GOT3 (cell line): ENCODE measurements around the gene RBMX2.
A peak's percentile ranks its signal among the peaks of the same experiment; 100 is the strongest.
"Not testable (repeated sequence)": the region's sequence is repeated elsewhere in the genome, so short reads cannot be mapped to it uniquely, and the experiment has no call there.

ENCODE experiments used
- DNase-seq: peaks from one replicate; lab custom pipeline; 2025; ENCODE audit warnings: mixed read lengths; lab: John Stamatoyannopoulos, UW

Gene RBMX2

GRCh38 chrX:130401415-130402207 lies at the start of gene RBMX2:
TSS of gene RBMX2 (plus strand) at chrX:130401987. CDS start at chrX:130402033, 46 bp downstream.
- peak; percentile 1 for DNase-seq

GRCh38 chrX:130352050-130352449 lies 49.7 kb upstream of the RBMX2 start:
- DNase-seq, result not testable (repeated sequence)

- DNase-seq, result no peak
These were observed 25.7 kb upstream of the RBMX2 start for GRCh38 chrX:130376077-130376476.

GRCh38 chrX:130378024-130378669 lies 23.6 kb upstream of the RBMX2 start:
- DNase-seq, result no peak

GRCh38 chrX:130385520-130385919 lies 16.3 kb upstream of the RBMX2 start, which contains the start of gene GPR119:
TSS of gene GPR119 (minus strand) at chrX:130385674. CDS start at chrX:130385447, 227 bp downstream.
- no peak for DNase-seq

GRCh38 chrX:130386408-130386808 lies 15.4 kb upstream of the RBMX2 start:
- DNase-seq, result no peak

- no peak for DNase-seq
These were observed 8.2 kb upstream of the RBMX2 start for GRCh38 chrX:130393451-130394074.

- DNase-seq, result no peak
These were observed 6.4 kb upstream of the RBMX2 start for GRCh38 chrX:130395341-130395740.

- no peak for DNase-seq
These were observed 459 bp downstream of the RBMX2 start for GRCh38 chrX:130402208-130402684.

- no peak for DNase-seq
These were observed 11.6 kb downstream of the RBMX2 start for GRCh38 chrX:130413415-130413814.

GRCh38 chrX:130414800-130415199 lies 13.0 kb downstream of the RBMX2 start:
- DNase-seq, result no peak

- no peak for DNase-seq
These were observed 13.4 kb downstream of the RBMX2 start for GRCh38 chrX:130415201-130415600.

- no peak for DNase-seq
These were observed 15.0 kb downstream of the RBMX2 start for GRCh38 chrX:130416785-130417184.

GRCh38 chrX:130418066-130418465 lies 16.3 kb downstream of the RBMX2 start:
- DNase-seq, result no peak

GRCh38 chrX:130418740-130419139 lies 17.0 kb downstream of the RBMX2 start:
- no peak for DNase-seq

- DNase-seq, result no peak
These were observed 17.5 kb downstream of the RBMX2 start for GRCh38 chrX:130419263-130419662.

GRCh38 chrX:130426531-130426930 lies 24.7 kb downstream of the RBMX2 start:
- no peak for DNase-seq

GRCh38 chrX:130429236-130429635 lies 27.4 kb downstream of the RBMX2 start:
- DNase-seq, result not testable (repeated sequence)

GRCh38 chrX:130435937-130436336 lies 34.1 kb downstream of the RBMX2 start:
- DNase-seq, result no peak

GRCh38 chrX:130437996-130438395 lies 36.2 kb downstream of the RBMX2 start:
- not testable (repeated sequence) for DNase-seq

- no peak for DNase-seq
These were observed 42.1 kb downstream of the RBMX2 start for GRCh38 chrX:130443875-130444274.

- DNase-seq, result no peak
These were observed 43.0 kb downstream of the RBMX2 start for GRCh38 chrX:130444641-130445336.
